ENCODE data around the gene EPC2.
"Not testable (repeated sequence)": the region's sequence is repeated elsewhere in the genome, so short reads cannot be mapped to it uniquely, and the experiment has no call there.

The EPC2 gene

GRCh38 chr2:148642112-148642744 is 2.3 kb upstream of the EPC2 start:
- DNase-seq: no peak

DNA sequence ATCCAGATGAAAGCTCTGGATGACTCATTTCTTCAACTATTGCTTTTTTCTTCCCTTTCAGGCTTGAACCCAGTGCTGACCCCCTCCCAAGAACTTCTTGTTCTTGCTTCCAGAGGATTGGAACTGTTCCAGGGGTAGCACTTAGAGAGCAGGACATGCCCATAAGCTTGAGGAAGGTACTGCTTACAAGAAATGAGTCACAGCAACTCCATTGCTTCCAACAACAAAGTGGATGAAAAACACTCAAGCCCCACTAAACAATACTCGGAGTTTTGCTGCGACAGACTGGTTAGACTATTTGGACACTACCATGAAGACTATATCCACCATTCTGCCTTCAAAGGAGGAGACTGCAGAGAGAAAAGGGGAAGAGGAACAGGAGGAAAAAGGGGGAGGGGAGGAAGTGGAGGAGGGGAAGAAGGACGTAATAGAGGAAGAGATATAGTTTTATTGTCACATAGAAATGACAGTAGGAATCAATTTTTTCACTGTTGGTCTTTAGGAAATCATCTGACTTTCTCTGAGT is 1.6 kb upstream of the EPC2 start:
- DNase-seq: no peak

GRCh38 chr2:148643421-148643820 is 1.1 kb upstream of the EPC2 start:
- no peak for DNase-seq

DNA sequence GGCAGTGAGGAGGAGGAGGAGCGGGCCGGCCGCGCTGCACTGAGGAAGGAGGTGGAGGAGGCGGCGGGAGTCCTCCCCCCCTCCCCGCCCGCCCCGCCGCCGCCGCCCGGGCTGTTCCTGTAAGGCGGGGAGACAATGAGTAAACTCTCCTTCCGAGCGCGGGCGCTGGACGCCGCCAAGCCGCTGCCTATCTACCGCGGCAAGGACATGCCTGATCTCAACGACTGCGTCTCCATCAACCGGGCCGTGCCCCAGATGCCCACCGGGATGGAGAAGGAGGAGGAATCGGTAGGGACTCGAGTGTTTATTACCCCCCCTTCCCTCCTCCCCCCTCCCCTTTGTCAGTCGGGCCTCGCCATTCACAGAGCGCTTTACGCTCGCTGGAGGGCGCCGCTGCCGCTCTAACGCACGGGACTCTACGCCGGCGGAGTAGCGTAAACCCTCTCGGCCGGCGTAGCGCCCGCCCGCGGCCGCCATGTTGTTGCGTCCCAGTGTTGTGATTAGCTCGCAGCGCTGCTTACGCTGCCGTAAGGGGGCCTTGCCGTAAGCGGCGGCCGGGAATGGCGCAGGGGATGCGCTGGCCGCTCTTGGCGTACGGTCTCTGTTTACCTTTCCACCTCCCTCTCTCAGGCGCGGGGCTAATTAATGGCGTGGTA is 460 bp downstream of the EPC2 start:
- peak; percentile 85 for DNase-seq

DNA sequence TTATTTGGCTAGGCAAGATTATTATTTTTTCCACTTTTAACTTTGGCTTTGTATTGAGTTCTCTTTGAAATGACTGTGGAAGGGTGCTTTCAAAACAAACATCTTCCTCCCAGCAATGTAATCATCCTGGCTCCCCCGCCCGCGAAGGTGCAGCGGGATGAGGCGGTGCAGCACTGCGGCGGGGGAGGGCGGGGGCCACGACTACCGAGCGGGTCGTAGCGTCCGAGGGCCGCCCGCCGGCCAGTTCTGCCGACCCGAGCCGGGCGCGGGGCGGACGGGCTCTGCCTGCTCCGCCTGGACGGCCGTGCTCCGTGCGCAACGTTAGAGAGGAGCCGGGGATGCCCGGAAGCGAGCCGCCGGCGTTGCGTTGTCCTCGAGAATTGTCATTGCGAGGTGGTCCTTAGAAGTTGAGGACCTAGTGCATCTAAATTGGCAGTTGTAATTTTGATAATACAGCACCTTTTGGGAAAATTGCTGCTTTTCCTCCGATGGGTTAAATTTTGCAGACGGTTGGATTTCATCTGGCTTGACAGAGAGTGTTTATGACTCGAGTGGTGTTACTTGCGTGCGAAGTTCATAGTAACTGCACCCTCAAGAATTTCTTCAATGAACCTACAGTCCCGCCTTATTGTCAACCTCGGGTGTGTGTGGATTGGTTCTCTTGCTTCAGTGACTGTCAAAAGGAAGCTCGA is 1.1 kb downstream of the EPC2 start:
- peak; percentile 65 for DNase-seq

GRCh38 chr2:148646231-148646559 is 1.6 kb downstream of the EPC2 start:
- DNase-seq: no peak

DNA sequence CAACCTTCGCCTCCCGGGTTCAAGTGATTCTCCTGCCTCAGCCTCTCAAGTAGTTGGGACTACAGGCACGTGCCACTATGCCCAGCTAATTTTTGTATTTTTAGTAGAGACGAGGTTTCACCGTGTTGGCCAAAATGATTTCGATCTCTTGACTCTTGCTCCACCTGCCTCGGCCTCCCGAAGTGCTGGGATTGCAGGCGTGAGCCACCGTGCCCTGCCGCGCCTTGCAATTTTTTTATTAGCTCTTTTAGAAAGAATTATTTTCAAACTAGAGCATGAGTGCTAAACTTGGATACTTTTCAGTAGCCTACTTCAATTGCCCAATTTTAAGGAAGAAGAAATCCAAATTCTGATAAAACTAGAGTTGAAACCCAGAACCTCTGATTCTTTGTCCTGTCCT is 3.2 kb downstream of the EPC2 start:
- not testable (repeated sequence) for DNase-seq

DNA sequence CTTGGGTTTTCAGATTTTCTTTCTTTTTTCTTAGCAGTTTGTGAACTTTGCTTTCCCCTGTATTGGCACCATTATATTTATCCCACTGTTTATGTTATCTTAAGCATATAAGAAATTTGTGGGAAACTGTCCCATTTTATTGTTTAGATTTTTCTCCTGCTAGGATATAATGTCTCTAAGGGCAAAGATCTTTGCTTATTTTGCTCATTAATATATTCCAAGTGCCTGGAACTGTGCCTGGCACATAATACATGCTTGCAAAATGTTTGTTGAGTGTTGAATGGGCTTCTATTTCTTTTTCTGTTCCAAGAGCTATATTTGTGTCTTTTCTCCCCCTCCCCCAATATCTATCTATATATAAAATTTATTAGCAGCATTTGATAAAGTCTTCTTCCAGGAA is 5.4 kb downstream of the EPC2 start:
- DNase-seq: no peak

DNA sequence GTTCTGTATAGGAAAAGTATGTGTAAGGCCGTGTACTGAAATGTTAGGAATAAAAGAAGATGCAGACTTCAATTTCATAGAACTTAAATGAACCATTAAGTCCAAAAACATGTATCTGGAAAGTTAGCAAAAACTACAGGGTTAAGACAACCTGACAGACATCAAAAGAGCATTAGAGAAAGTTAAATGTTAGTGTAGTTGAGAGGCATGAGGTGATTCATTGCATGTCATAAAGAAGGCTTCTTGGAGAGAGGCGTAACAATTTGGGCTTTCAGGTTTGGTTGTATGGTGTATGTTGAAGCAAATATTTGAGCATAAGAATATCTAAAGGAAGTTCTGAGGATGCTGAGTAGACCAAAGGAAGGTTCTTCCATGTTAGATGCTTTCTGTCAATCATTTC is 6.3 kb downstream of the EPC2 start:
- no peak for DNase-seq

- DNase-seq: no peak
Observed at GRCh38 chr2:148651972-148652371, 7.4 kb downstream of the EPC2 start.

- no peak for DNase-seq
Observed at GRCh38 chr2:148653437-148653836, 8.9 kb downstream of the EPC2 start.

GRCh38 chr2:148654435-148654834 is 9.9 kb downstream of the EPC2 start:
- no peak for DNase-seq

DNA sequence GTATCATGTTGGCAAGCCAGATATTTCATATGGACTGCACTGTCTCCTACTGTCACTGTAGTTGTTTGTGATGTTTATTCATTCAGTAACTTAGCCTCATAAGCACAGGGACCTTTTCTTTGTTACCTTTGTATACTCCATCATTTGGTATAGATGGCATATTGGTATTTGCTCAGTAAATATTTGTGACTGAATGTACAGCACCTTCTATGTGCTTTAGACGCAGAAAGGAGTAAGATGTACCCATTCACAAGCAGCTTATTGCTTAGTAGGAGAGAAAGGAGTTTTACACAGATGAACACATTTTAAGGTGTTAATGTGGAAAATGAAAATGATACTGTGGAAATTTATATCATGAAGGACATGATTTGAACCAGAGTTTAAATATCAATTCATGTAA is 12.0 kb downstream of the EPC2 start:
- no peak for DNase-seq

GRCh38 chr2:148658807-148659722 is 14.5 kb downstream of the EPC2 start:
- DNase-seq: no peak

- DNase-seq: no peak
Observed at GRCh38 chr2:148660999-148661398, 16.4 kb downstream of the EPC2 start.

DNA sequence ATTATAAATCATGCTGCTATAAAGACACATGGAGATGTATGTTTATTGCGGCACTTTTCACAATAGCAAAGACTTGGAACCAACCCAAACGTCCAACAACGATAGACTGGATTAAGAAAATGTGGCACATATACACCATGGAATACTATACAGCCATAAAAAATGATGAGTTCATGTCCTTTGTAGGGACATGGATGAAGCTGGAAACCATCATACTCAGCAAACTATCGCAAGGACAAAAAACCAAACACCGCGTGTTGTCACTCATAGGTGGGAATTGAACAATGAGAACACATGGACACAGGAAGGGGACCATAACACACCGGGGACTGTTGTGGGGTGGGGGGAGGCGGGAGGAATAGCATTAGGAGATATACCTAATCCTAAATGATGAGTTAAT is 17.8 kb downstream of the EPC2 start:
- DNase-seq: not testable (repeated sequence)

DNA sequence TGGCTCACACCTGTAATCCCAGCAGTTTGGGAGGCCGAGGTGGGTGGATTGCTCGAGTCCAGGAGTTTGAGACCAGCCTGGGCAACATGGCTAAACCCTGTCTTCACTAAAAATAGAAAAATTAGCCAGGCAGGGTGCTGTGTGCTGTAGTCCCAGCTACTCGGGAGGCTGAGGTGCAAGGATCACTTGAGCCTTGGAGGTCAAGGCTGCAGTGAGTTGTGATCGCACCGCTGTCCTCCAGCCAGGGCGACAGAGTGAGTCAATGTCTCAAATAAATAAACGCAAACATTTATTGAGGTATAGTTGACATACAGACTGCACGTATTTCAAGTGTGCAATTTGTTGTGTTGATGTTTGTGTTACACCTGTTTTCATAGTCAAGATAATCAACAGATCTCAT is 19.7 kb downstream of the EPC2 start:
- DNase-seq: no peak

DNA sequence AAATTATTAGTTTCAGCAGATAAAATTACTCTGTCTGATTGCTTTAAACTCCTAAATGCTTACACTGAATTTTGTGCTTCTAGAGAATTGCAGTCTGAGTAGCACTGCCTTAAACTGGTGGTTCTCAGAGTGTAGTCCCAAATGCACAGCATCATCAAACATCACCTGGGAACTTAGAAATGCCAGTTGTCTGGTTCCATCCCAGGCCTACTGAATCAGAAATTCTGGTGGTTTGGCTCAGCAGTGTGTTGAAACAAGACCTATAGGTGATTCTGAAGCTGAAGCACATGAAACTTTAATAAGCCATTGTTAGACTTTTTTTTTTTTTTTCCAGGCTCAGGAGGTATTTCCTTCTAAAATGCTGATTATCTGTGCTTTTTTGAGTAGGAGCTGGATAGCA is 22.0 kb downstream of the EPC2 start:
- no peak for DNase-seq

DNA sequence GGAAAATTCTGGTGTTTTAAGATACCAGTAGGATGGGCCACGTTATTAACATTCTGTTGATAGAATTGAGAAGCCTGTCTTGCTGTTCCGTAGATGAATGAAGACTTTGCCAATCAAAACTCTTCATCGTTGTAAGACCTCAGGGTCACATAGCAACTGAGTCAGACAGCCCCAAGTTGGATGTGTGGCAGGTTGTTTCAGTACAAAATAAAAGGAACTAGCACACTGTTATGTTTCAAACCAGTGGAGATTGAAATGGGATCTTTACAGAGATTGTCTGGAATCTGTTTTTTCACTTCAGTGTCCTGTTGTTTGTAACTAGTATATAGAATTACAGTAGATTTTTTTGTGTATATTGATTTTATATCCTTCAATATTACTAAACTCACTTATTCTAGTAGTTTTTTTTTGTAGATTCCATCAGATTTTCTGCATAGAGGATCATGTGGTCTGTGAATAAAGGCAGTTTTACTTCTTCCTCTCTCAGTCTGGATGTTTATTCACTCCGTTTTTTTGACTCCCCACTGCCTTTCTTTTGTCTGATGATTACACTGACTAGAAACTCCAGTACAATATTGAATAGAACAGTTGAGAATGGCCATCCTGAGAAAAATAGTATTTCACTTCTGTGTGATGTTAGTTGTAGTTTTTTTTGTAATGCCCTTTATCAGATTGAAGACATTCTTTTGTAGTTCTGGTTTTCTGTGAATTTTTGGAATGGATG is 22.7 kb downstream of the EPC2 start:
- DNase-seq: no peak

DNA sequence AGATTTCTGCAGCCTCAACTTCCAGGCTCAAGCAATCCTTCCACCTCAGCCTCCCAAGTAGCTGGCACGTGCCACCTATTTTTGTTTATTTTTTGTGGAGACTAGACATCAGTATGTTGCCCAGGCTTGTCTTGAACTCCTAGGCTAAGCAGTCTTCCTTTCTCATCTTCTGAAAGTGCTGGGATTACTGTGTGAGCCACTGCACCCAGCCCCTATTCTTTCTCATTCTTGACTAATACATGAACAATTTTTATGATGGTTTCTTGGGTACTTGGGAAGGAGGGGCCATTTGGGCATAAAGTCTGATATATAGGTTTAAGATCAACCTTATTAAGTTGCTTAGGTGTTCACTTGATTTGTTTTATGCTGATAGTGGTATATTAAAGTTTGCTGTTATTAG is 26.2 kb downstream of the EPC2 start:
- no peak for DNase-seq

GRCh38 chr2:148674063-148675020 is 29.8 kb downstream of the EPC2 start:
- peak; percentile 20 for DNase-seq
